Measurements from ENCODE around the gene PCSK6. TPM values are rescaled to one million over a fixed set of nuclear protein-coding genes. Genes with fewer than 3 reads are reported as not detected.

The PCSK6 gene
- total and polyA plus RNA-seq, 2 of the 8 experiments (the other 6 are each of a cell fraction or from before 2014, with no cell fraction given) = 1.9 to 4.0 TPM

GRCh38 chr15:101295607-101296161, 193.8 kb downstream of the PCSK6 start:
- 20% methylated on average over 20 of the region's 20 CpGs; no CpG with 5 or more reads in 1 of the 2 experiments for WGBS, 2 experiments (ENCODE audit: extremely low coverage in 1 of 2, insufficient coverage in 1 of 2, insufficient read length in 1 of 2, insufficient replicate concordance in 2 of 2, low coverage in 1 of 2, low lambda C conversion rate in 2 of 2, missing lambda C conversion rate in 1 of 2)
- peak overlapping the region; percentile 66 for H4K5ac ChIP-seq (ENCODE audit: insufficient read length, low read depth, low read length)
- H3K18ac ChIP-seq (ENCODE audit: extremely low read depth, low read length) = peak overlapping the region; percentile 62; the same call in 1 of the 2 replicates
- peaks cover 7 to 11% of the 10 kb centered on the region in 2 experiments for H4K20me1 ChIP-seq (replicated peaks in 1 of 2; ENCODE audit: control insufficient read depth in 1 of 2, insufficient read depth in 2 of 2, low read length in 2 of 2)
- H3K4me1 ChIP-seq (replicated peaks in 1 of 4; ENCODE audit: control insufficient read depth in 3 of 4, insufficient read depth in 4 of 4, low read length in 3 of 4) = peaks cover 3 to 5% (median 4%) of the 10 kb centered on the region in 4 experiments; a peak in 4 of 7 replicates
- no peak overlapping the region for H3K14ac ChIP-seq (ENCODE audit: insufficient read length)
- no peak overlapping the region for H2AK5ac ChIP-seq (ENCODE audit: low read depth, low read length)
- H3K56ac ChIP-seq (replicated peaks; ENCODE audit: insufficient read length, low read depth, low read length) = no peak overlapping the region
- peak overlapping the region; percentile 91 for H4K8ac ChIP-seq (ENCODE audit: extremely low read depth, insufficient read depth, low read length)
- H2AFZ ChIP-seq (ENCODE audit: low read length) = peak overlapping the region; percentile 87; the same call in 1 of the 2 replicates
- H3K79me1 ChIP-seq (ENCODE audit: low read depth, low read length) = peaks cover 6% of the 10 kb centered on the region
- DNase-seq (ENCODE audit: low read depth in 1 of 2, low spot score in 2 of 2) (no peak), FAIRE-seq (no peak)
- H3K4me2 ChIP-seq (ENCODE audit: insufficient read depth in 1 of 2, low read depth in 2 of 2, low read length in 2 of 2) = peak overlapping the region; percentile 72 to 73
- no peak overlapping the region for H3K23ac ChIP-seq (ENCODE audit: insufficient read length)
- no peaks in the 10 kb centered on the region for H3K27me3 ChIP-seq (replicated peaks in 1 of 4; ENCODE audit: control insufficient read depth in 3 of 4, extremely low read depth in 1 of 4, insufficient read depth in 3 of 4, low read length in 3 of 4)
- CTCF ChIA-PET (ENCODE audit: partially characterized antibody) = interaction anchor here (0.6 to 2.8 kb wide), 9 partner anchors 9 to 377 kb away, joined by 3 to 21 read pairs (median 3); no protein-coding TSS in a partner anchor
- no peak overlapping the region for H2BK12ac ChIP-seq (ENCODE audit: low read depth, low read length)
- H3K36me3 ChIP-seq (ENCODE audit: control insufficient read depth in 2 of 4, insufficient read depth in 4 of 4, low read length in 3 of 4) = peaks cover 0 to 7% (median 0%) of the 10 kb centered on the region in 4 experiments; a peak in 3 of 8 replicates
- peaks cover 26 to 42% of the 10 kb centered on the region in 2 experiments for H3K79me2 ChIP-seq (ENCODE audit: control insufficient read depth in 1 of 2, insufficient read depth in 2 of 2, low read length in 2 of 2)
- H2BK120ac ChIP-seq (replicated peaks; ENCODE audit: low read depth, low read length) = no peak overlapping the region
- no peak overlapping the region for H4K91ac ChIP-seq (replicated peaks; ENCODE audit: insufficient read length, low read length)
- no peak overlapping the region for H2BK5ac ChIP-seq (ENCODE audit: low read depth, low read length)
- 0 out of 2 replicates have a peak overlapping the region, but pooled peaks have one; percentile 18 for H3K27ac ChIP-seq (ENCODE audit: low read depth, low read length)
- POLR2A ChIA-PET (ENCODE audit: partially characterized antibody) = interaction anchor here (0.7 to 2.1 kb wide), 4 partner anchors 13 to 343 kb away, joined by 3 to 9 read pairs (median 5); no protein-coding TSS in a partner anchor
- peaks cover 6% of the 10 kb centered on the region; the same call in 1 of the 2 replicates for H3K23me2 ChIP-seq (ENCODE audit: low read depth, low read length)
- TF ChIP-seq NRF1 (IDR thresholded peaks at IDR 0.05; ENCODE audit: low read depth, low read length) (no peak), SP2 (IDR thresholded peaks at IDR 0.05; ENCODE audit: low read length) (no peak), KDM4A (IDR thresholded peaks at IDR 0.05; ENCODE audit: low read depth, low read length, severe bottlenecking) (peak; percentile 0), CTCF (IDR thresholded peaks at IDR 0.05; ENCODE audit: control extremely low read depth in 1 of 3, insufficient read depth in 1 of 3, low read depth in 1 of 3, low read length in 3 of 3) (no peak), SP4 (IDR thresholded peaks at IDR 0.05; ENCODE audit: low read length) (no peak), MAX (IDR thresholded peaks at IDR 0.05) (no peak)
- no peak overlapping the region for H3K4ac ChIP-seq (replicated peaks; ENCODE audit: insufficient read length, low read depth, low read length)
- H3K9me3 ChIP-seq (ENCODE audit: insufficient read depth in 2 of 2, low read depth in 1 of 2, low read length in 1 of 2) = no peaks in the 10 kb centered on the region
- H2BK20ac ChIP-seq (ENCODE audit: low read length) = no peak overlapping the region
- H3K4me3 ChIP-seq (ENCODE audit: extremely low read depth in 1 of 4, insufficient read depth in 2 of 4, low read depth in 3 of 4, low read length in 4 of 4) = peak overlapping the region; percentile 93 to 98 (median 94)
- peak overlapping the region; percentile 35 to 79 (median 58); a peak in 6 of 7 replicates for H3K9ac ChIP-seq (replicated peaks in 1 of 4; ENCODE audit: extremely low read depth in 1 of 4, low read depth in 3 of 4, low read length in 3 of 4)
- no peak overlapping the region for H2BK15ac ChIP-seq (ENCODE audit: low read length)

Data from H1 (cell line).